H7 (cell line): ENCODE data around the gene MTMR10. TPM values are rescaled to one million over a fixed set of nuclear protein-coding genes. Genes with fewer than 3 reads are reported as not detected.

ENCODE experiments used
- DNase-seq: peaks from one replicate; pipeline ENCODE4 v3.0.0; 2012
- H3K27me3 ChIP-seq: 2 replicates; pipeline ENCODE4 v1.6.0; 2011; ENCODE audit warnings: mild to moderate bottlenecking, low read length; ENCODE audit not compliant: control insufficient read depth, insufficient read depth
- H3K36me3 ChIP-seq: replicated peaks from 2 replicates; pipeline ENCODE4 v1.5.1; 2011; ENCODE audit warnings: low read length; ENCODE audit not compliant: control insufficient read depth, insufficient read depth
- H3K4me3 ChIP-seq: 2 replicates; pipeline ENCODE4 v1.5.1; 2011; ENCODE audit warnings: low read depth, mild to moderate bottlenecking, control low read depth, low read length, moderate library complexity; ENCODE audit not compliant: insufficient read depth
- total RNA-seq: library from RNA; depleted of rRNA; stranded (reverse); fragments of >200 nt; shearing (Covaris generic); gene quantifications from 2 replicates; pipeline ENCODE4 v1.2.3, GENCODE V29; 2014; rRNA removed

MTMR10 gene
- total RNA-seq, 1 experiment from 2014 or later = 11.0 TPM

GRCh38 chr15:30903497-30904187 lies 87.8 kb downstream of the MTMR10 start, which contains the start of gene FAN1:
Gene FAN1, plus strand, starts transcription at chr15:30903915. Its CDS starts 749 bp downstream, at chr15:30904664.
- no peaks in the 10 kb centered on the region for H3K27me3 ChIP-seq
- H3K36me3 ChIP-seq = no peaks in the 10 kb centered on the region; the same call in 1 of the 2 replicates
- peak; percentile 89 for DNase-seq
- peak within 1 kb of the TSS; percentile 77 for H3K4me3 ChIP-seq

- Histone ChIP-seq H3K4me3 (no peak overlapping the region), H3K36me3 (no peaks in the 10 kb centered on the region; the same call in 1 of the 2 replicates), H3K27me3 (no peaks in the 10 kb centered on the region)
- DNase-seq = no peak
Measured at GRCh38 chr15:30901889-30902288, 89.5 kb downstream of the MTMR10 start.

- Histone ChIP-seq H3K27me3 (no peaks in the 10 kb centered on the region), H3K36me3 (no peaks in the 10 kb centered on the region), H3K4me3 (no peak overlapping the region)
- DNase-seq = no peak
Measured at GRCh38 chr15:30896211-30896606, 95.2 kb downstream of the MTMR10 start.

- H3K36me3 ChIP-seq = no peaks in the 10 kb centered on the region
- H3K4me3 ChIP-seq = no peak overlapping the region
- DNase-seq = no peak
- no peaks in the 10 kb centered on the region for H3K27me3 ChIP-seq
Measured at GRCh38 chr15:30895461-30896210, 95.8 kb downstream of the MTMR10 start.

- no peak overlapping the region for H3K4me3 ChIP-seq
- no peaks in the 10 kb centered on the region for H3K27me3 ChIP-seq
- no peak for DNase-seq
- H3K36me3 ChIP-seq = no peaks in the 10 kb centered on the region
Measured at GRCh38 chr15:30889196-30889595, 102.2 kb downstream of the MTMR10 start.

Other genes starting within 250 kb of the MTMR10 start
- 22.8 and 30.2 TPM in 2 replicates for gene FAN1, start 87.7 kb downstream of the MTMR10 start, total RNA-seq
- gene TRPM1, start 110.1 kb upstream of the MTMR10 start, total RNA-seq = 0.48 and 0.89 TPM in 2 replicates